ENCODE measurements around the gene PRDM4.

The PRDM4 gene

GRCh38 chr12:107779077-107779831 lies 18.3 kb upstream of the PRDM4 start:
- Mint-ChIP-seq H3K4me1 (ENCODE audit: low read depth) (peaks cover 10% of the 10 kb centered on the region), H3K9me3 (ENCODE audit: low read depth) (no peaks in the 10 kb centered on the region), H3K36me3 (no peaks in the 10 kb centered on the region), H3K27me3 (peaks cover 37% of the 10 kb centered on the region), H3K4me3 (no peak overlapping the region), H3K27ac (no peak overlapping the region)

GRCh38 chr12:107778383-107779025 lies 17.6 kb upstream of the PRDM4 start:
- no peak overlapping the region for H3K27ac Mint-ChIP-seq
- H3K9me3 Mint-ChIP-seq (ENCODE audit: low read depth): no peaks in the 10 kb centered on the region
- no peaks in the 10 kb centered on the region for H3K36me3 Mint-ChIP-seq
- H3K27me3 Mint-ChIP-seq: peaks cover 40% of the 10 kb centered on the region
- H3K4me1 Mint-ChIP-seq (ENCODE audit: low read depth): peaks cover 18% of the 10 kb centered on the region
- H3K4me3 Mint-ChIP-seq: no peak overlapping the region

GRCh38 chr12:107776171-107776570 lies 15.2 kb upstream of the PRDM4 start:
- Mint-ChIP-seq H3K4me3 (peak overlapping the region; percentile 18), H3K9me3 (ENCODE audit: low read depth) (no peaks in the 10 kb centered on the region), H3K36me3 (no peaks in the 10 kb centered on the region), H3K27me3 (peaks cover 44% of the 10 kb centered on the region), H3K27ac (no peak overlapping the region), H3K4me1 (ENCODE audit: low read depth) (peaks cover 19% of the 10 kb centered on the region)

- peaks cover 49% of the 10 kb centered on the region for H3K27me3 Mint-ChIP-seq
- no peak overlapping the region for H3K27ac Mint-ChIP-seq
- H3K9me3 Mint-ChIP-seq (ENCODE audit: low read depth): no peaks in the 10 kb centered on the region
- peak overlapping the region; percentile 75 for H3K4me3 Mint-ChIP-seq
- peaks cover 19% of the 10 kb centered on the region for H3K4me1 Mint-ChIP-seq (ENCODE audit: low read depth)
- H3K36me3 Mint-ChIP-seq: no peaks in the 10 kb centered on the region
Measured at GRCh38 chr12:107775093-107775721, 14.3 kb upstream of the PRDM4 start.

GRCh38 chr12:107774349-107775029 lies 13.6 kb upstream of the PRDM4 start, which contains the start of gene ASCL4:
TSS of gene ASCL4 (plus strand) at chr12:107774704. CDS start at chr12:107775219, 515 bp downstream.
- H3K27ac Mint-ChIP-seq: no peak within 1 kb of the TSS
- no peaks in the 10 kb centered on the region for H3K36me3 Mint-ChIP-seq
- peaks cover 19% of the 10 kb centered on the region for H3K4me1 Mint-ChIP-seq (ENCODE audit: low read depth)
- peaks cover 48% of the 10 kb centered on the region for H3K27me3 Mint-ChIP-seq
- no peaks in the 10 kb centered on the region for H3K9me3 Mint-ChIP-seq (ENCODE audit: low read depth)
- H3K4me3 Mint-ChIP-seq: peak within 1 kb of the TSS; percentile 75

GRCh38 chr12:107767466-107767865 lies 6.5 kb upstream of the PRDM4 start:
- Mint-ChIP-seq H3K4me1 (ENCODE audit: low read depth) (no peaks in the 10 kb centered on the region), H3K9me3 (ENCODE audit: low read depth) (no peaks in the 10 kb centered on the region), H3K27ac (no peak overlapping the region), H3K4me3 (no peak overlapping the region), H3K36me3 (no peaks in the 10 kb centered on the region), H3K27me3 (peaks cover 7% of the 10 kb centered on the region)

GRCh38 chr12:107765316-107765715 lies 4.4 kb upstream of the PRDM4 start:
- Mint-ChIP-seq H3K36me3 (no peaks in the 10 kb centered on the region), H3K27me3 (no peaks in the 10 kb centered on the region), H3K4me1 (ENCODE audit: low read depth) (peaks cover 6% of the 10 kb centered on the region), H3K27ac (no peak overlapping the region), H3K9me3 (ENCODE audit: low read depth) (no peaks in the 10 kb centered on the region), H3K4me3 (no peak overlapping the region)

- H3K27ac Mint-ChIP-seq: no peak overlapping the region
- no peak overlapping the region for H3K4me3 Mint-ChIP-seq
- H3K27me3 Mint-ChIP-seq: no peaks in the 10 kb centered on the region
- H3K36me3 Mint-ChIP-seq: no peaks in the 10 kb centered on the region
- H3K4me1 Mint-ChIP-seq (ENCODE audit: low read depth): peaks cover 11% of the 10 kb centered on the region
- no peaks in the 10 kb centered on the region for H3K9me3 Mint-ChIP-seq (ENCODE audit: low read depth)
Measured at GRCh38 chr12:107764626-107765025, 3.7 kb upstream of the PRDM4 start.

GRCh38 chr12:107762874-107763273 lies 1.9 kb upstream of the PRDM4 start:
- Mint-ChIP-seq H3K36me3 (no peaks in the 10 kb centered on the region), H3K27ac (no peak overlapping the region), H3K4me1 (ENCODE audit: low read depth) (peaks cover 26% of the 10 kb centered on the region), H3K4me3 (peak overlapping the region; percentile 30), H3K27me3 (no peaks in the 10 kb centered on the region), H3K9me3 (ENCODE audit: low read depth) (no peaks in the 10 kb centered on the region)

GRCh38 chr12:107761502-107761904 lies 566 bp upstream of the PRDM4 start:
- H3K27me3 Mint-ChIP-seq: no peaks in the 10 kb centered on the region
- peaks cover 33% of the 10 kb centered on the region for H3K4me1 Mint-ChIP-seq (ENCODE audit: low read depth)
- no peaks in the 10 kb centered on the region for H3K9me3 Mint-ChIP-seq (ENCODE audit: low read depth)
- peak overlapping the region; percentile 86 for H3K4me3 Mint-ChIP-seq
- peak overlapping the region; percentile 50 for H3K27ac Mint-ChIP-seq
- H3K36me3 Mint-ChIP-seq: no peaks in the 10 kb centered on the region

GRCh38 chr12:107760207-107760808 lies 629 bp downstream of the PRDM4 start:
- peak overlapping the region; percentile 92 for H3K4me3 Mint-ChIP-seq
- H3K4me1 Mint-ChIP-seq (ENCODE audit: low read depth): peaks cover 33% of the 10 kb centered on the region
- no peaks in the 10 kb centered on the region for H3K27me3 Mint-ChIP-seq
- peak overlapping the region; percentile 75 for H3K27ac Mint-ChIP-seq
- H3K9me3 Mint-ChIP-seq (ENCODE audit: low read depth): no peaks in the 10 kb centered on the region
- no peaks in the 10 kb centered on the region for H3K36me3 Mint-ChIP-seq

GRCh38 chr12:107759410-107759809 lies 1.5 kb downstream of the PRDM4 start:
- peak overlapping the region; percentile 46 for H3K27ac Mint-ChIP-seq
- H3K36me3 Mint-ChIP-seq: no peaks in the 10 kb centered on the region
- H3K9me3 Mint-ChIP-seq (ENCODE audit: low read depth): no peaks in the 10 kb centered on the region
- H3K4me3 Mint-ChIP-seq: peak overlapping the region; percentile 92
- H3K4me1 Mint-ChIP-seq (ENCODE audit: low read depth): peaks cover 33% of the 10 kb centered on the region
- no peaks in the 10 kb centered on the region for H3K27me3 Mint-ChIP-seq

GRCh38 chr12:107749083-107749482 lies 11.9 kb downstream of the PRDM4 start:
- Mint-ChIP-seq H3K36me3 (peaks cover 3% of the 10 kb centered on the region), H3K27me3 (no peaks in the 10 kb centered on the region), H3K27ac (no peak overlapping the region), H3K4me1 (ENCODE audit: low read depth) (peaks cover 4% of the 10 kb centered on the region), H3K4me3 (no peak overlapping the region), H3K9me3 (ENCODE audit: low read depth) (no peaks in the 10 kb centered on the region)

GRCh38 chr12:107748472-107748871 lies 12.5 kb downstream of the PRDM4 start:
- Mint-ChIP-seq H3K36me3 (peaks cover 3% of the 10 kb centered on the region), H3K9me3 (ENCODE audit: low read depth) (no peaks in the 10 kb centered on the region), H3K27ac (no peak overlapping the region), H3K27me3 (no peaks in the 10 kb centered on the region), H3K4me1 (ENCODE audit: low read depth) (peaks cover 4% of the 10 kb centered on the region), H3K4me3 (no peak overlapping the region)

Measured in activated naive CD8-positive, alpha-beta T cell (primary cell).